Fibroblast of skin of scalp (primary cell): ENCODE measurements around the gene MTMR1. TPM values are rescaled to one million over a fixed set of nuclear protein-coding genes. Genes with fewer than 3 reads are reported as not detected.

Experiments used
- DNase-seq: peaks from one replicate; pipeline ENCODE4 v3.0.0-alpha.2; 2013
- polyA plus RNA-seq, 2 experiments: library from polyadenylated mRNA; unstranded; fragments of 120-200 nt; gene quantifications; one replicate each; pipeline ENCODE4 v1.2.1, GENCODE V29; 2013; ENCODE audit not compliant: insufficient read length in 2 of 2

MTMR1 gene
- polyA plus RNA-seq (2013, experiment 1 of 2; ENCODE audit: insufficient read length): 12.8 TPM
- polyA plus RNA-seq (2013, experiment 2 of 2; ENCODE audit: insufficient read length): 12.5 TPM

DNA sequence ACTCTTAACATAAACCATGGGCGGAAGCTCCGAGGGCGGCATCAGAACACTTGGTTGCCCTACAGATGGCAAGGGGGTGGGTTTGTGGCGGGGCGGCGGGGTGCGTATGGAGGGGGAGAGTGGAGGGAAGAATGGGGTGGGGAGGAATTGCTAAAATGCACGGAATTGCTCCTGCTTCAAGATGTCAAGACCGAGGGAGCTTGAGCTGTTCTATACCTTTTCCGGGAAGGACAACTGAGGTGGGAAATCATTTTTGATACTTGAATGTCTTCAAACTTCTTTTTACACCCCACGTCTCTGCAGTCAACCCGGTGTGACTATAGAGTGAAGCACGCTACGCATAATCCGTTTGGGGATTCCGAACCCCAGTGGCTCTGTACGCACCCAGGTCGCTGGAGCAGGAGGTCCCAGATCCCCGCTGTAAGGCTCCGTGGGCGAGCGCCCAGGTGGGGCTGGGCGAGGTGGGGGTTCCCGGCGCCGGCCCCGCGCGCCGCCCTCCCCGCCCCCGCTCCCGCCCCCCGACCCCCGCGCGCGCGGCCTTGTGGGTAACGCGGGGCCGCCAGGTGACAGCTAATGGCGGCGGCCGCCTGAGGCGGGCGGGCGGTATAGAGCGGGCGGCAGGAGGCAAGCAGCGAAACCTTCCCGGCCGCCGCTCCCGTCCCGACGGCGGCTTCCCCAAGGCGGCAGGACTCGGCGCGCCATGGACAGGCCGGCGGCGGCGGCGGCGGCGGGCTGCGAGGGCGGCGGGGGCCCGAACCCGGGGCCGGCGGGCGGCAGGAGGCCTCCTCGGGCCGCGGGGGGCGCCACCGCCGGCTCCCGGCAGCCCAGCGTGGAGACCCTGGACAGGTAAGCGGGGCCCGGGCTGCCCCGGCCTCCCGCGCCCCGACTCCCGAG is at the start of gene MTMR1:
Gene MTMR1 (plus strand): TSS at position 566 of the 894 bp plus-strand sequence. CDS start 135 bp downstream, at position 701.
- peak; percentile 14 for DNase-seq

DNA sequence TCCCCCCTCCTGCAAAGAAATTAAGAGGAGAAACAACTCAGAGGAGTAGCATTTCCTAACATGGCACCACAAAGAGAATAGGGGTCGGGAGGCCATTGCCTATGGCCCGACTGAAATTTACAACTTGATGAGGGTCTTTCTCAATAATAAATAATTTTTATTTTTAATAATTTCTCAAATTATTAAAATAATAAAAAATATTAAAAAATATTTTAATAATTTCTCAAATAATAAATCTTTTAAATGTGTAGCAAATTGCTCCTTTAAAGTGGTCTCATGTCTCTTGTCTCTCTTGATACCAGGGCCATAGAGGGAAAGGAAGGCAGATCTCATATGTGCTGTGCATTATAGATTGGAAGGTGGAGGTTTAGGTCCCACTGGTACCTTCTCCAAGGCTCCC is 49.2 kb upstream of the MTMR1 start:
- no peak for DNase-seq

DNA sequence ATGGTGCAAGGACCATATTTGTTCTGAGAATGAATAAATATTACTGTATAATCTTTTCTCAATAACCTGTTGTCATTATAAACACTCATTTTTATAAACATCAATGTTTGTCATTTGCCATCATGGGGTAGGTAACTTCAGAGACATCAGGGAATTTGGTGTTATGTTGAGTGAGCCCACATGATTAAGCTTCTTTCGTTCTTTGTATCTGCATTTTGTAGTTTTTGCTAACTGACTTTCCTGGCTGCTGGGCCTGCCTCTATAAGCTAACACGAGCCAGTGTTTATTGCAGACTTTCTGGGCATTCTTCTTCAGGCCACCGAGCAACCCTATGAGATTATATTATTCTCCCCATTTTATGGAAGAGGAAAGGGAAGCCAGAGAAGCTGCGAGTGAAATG is 48.8 kb upstream of the MTMR1 start:
- DNase-seq: no peak

DNA sequence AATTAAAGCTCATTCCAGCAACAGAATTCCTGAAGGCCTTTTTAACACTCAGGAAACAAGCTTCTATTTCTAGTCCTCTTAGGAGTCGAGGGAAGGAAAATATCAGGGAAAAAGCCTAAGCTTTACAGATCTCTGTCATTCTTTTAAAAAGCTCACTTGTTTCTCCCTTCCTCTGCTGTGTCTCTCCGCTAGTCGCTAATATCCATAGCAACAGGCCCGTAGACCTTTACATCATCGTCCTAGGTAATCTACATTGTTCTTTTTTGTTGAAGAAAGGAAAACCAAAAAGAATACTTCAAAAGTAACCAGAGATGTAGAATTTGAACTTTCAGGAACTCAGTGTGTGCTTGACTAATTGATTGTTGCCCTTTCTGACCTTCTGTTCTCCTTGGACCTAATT is 45.9 kb upstream of the MTMR1 start:
- no peak for DNase-seq

DNA sequence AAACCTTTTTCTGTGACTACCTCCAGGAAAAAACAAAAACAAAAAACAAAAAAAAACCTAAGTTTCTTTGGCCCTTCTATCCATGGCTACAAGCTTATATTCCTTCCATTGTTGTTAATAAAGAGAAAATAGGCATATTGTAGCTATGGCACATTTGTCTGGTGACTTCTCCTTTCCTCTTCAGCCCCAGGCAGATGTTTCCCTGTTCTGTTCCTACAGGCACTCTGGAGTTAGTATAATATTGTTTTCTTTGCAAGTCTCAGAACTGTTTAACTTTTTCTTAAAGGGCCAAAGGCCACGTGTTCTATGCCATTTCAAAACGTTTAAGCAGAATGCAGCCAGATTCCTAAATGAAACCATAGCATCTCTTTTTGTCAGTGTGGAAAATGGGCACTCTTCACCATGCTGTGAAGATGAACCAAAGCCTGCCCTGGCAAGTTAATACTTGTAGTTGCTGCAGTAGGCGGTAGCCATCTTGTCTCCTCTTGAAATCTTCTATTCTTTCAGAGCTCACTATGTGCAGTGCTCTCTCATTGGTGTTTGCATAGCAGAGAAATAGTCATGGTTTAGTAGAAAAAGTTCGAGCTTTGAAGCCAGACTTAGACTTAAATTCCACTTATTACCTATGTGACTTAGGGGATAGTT is 44.8 kb upstream of the MTMR1 start:
- DNase-seq: no peak

DNA sequence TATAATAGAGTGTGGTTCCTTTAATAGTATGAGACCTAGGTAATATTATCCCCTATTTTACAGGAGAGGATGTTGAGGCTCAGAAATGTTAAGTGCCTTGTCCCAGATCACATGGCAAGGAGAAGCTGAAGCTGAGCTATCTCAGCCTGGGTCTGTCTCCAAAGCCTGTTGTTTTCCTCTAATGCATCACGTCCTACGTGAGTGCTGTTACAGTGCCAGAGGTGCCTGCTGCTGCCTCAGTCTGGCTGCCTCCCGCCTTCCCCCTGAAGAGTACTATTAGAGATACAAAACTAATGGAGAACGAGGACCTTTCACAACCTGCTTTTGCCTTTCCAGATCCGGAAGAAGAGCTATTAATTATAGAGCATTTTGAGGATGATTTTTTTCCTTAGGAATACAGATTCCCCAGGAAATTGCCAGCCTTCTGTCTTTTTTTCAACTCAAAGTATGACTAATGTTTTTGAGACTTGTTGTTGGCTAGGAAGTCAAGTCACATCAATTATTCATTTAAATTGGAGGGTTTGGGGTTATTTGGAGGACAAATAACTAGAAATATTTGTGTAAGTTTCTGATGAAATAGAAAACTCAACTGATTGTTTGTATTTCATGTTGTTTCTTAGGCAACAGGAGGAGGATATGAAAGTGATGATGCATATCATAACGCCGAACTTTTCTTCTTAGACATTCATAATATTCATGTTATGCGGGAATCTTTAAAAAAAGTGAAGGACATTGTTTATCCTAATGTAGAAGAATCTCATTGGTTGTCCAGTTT is 43.9 kb upstream of the MTMR1 start:
- DNase-seq: peak; percentile 61

DNA sequence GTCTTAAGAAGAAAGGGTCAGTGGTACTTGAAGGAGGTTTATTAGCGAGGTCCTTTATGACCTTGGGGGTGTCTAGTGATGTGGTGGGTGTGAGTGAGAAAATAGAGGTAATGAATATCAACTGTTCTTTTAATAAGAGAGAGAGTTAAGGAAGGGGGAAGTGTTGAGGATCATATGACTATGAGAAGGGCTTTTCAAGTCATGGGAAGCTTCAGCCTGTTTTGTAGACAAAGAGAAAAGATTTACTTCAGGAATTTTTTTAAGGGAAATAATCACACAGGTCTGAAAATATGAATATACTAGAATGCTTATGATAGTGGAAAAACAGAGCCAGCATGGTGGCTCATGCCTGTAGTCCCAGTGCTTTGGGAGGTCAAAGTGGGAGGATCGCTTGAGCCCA is 41.3 kb upstream of the MTMR1 start:
- DNase-seq: no peak

DNA sequence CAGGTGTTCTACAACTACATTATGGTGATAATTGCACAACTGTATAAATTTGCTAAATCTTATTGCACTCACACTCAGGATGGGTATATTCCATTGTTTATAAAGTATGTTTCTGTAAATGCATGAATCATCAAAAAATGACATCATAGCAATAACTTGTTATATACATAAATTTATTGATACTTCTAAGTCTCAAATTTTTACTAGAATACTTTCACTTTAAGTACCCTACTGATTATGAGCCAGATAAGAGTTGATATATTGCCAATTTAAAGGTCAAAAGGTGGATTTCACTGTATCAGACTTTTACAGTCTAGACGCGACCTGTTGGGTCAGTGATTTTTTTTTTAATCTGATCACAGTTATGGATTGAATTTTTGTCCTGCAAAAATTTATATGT is 37.4 kb upstream of the MTMR1 start:
- no peak for DNase-seq

DNA sequence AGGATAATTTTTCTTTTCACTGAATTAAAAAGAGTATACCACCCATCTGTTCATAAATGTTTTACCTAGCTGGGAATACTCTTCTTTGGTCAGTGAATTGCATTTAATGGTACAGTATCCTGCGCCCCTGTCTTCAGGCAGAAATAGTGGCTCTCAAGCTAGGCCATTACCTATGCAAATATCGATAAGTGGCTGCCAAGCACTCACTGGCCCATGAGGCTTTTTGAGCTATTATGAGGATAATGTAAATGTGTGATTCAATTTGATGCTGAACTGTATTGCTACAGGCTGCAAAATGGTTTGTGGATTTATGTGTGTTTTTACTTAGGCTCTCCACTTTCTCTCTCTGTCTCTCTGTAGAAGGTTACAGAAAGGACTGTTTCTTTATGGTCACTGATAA is 30.1 kb upstream of the MTMR1 start:
- no peak for DNase-seq

DNA sequence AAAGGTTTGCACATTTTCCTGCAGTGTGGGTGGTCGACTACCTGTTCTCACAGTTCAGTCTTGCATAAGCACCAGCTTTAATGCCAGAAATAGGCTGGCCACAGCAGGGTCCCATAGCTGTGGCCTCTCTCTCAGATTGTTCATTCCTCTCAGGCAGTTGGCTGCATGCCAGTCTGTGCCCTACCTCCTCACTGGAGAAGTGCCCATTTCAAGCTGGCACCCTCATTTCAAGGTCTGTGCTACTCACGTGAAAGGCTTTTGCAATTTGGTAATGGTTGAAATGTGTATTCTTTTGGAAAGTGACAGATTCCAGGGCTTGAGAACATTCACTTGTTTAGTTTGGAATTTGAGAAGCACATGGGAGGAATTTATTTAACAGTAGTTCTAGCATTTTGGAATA is 28.9 kb upstream of the MTMR1 start:
- peak; percentile 53 for DNase-seq

DNA sequence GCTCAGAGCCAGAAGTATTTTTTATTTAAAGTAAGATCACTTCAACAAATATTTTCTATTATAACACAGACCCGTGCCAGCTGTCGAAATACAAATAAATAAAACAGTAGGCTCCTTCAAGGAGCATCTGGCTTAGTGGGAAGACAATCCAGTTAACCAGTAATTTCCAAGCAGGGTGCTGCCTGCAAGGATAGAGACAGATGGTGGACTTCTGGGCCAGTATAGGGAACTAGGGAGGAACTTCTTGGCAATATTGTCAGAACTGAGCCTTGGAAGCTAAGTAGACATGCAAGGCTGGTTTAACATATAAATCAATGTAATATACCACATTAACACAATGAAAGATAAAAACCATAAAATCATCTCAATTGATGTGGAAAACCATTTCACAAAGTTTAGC is 17.0 kb upstream of the MTMR1 start:
- no peak for DNase-seq

DNA sequence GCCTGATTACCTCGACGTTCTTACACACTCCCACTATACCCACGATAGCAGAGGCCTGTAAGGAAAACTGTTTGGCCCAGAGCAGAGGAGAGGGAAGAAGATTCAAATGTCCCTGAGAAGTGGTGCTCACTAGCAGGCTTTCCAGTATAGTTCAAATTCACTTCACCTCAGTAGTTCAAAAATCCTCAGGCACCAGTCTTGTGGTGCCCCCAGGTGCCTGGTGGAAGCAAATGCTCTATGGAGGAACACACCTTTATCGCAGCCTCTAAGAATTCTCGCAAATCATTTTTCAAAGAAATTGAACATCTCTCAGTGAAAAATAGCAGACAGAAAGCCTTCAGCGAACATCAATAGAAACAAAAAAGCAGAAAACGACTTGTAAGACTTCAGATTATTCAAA is 12.2 kb upstream of the MTMR1 start:
- no peak for DNase-seq

DNA sequence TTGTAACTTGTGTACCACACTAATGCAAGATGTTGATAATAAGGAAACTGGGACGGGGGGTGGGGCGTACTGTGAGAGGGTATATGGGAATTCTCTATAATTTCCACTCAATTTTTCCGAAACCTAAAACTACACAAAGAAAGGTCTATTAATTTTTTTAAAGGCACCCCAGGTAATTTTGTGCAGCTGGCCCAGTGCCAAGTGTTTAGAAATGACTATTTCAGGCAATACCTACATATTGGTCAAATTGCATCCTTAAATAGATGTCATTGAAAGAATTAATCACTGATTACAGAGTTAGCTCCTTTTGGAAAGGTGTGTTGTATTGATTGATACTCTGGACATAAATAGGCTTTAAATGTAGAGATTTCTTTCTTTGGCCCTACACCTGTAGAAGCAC is 10.1 kb upstream of the MTMR1 start:
- no peak for DNase-seq

DNA sequence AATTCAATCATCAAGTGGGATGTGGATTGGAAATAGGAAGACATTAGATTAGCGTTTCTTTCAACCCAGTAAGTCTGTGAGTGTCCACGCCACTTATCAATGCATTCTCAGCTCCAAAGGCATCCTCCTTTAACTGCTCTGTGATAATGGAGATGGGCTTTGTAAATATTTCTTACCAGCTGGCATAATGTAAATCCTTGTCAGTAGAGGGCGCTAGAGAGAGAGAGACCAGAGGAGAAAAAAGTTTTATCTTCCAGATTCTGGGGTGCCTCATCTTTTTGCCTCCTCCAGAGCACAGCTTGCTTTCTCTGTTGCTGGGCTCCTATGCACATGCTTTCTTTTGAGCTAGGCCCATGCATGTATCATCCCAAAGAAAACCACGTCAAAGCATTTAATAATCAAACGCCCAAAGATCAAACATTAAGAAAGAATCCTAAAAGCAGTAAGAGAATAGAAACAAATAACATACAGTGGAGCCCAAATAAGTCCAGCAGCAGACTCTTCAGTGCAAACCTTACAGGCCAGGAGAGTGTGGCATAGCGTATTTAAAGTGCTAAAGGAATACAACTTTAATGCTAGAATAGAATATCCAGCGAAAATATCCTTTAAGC is 9.6 kb upstream of the MTMR1 start:
- DNase-seq: peak; percentile 35

DNA sequence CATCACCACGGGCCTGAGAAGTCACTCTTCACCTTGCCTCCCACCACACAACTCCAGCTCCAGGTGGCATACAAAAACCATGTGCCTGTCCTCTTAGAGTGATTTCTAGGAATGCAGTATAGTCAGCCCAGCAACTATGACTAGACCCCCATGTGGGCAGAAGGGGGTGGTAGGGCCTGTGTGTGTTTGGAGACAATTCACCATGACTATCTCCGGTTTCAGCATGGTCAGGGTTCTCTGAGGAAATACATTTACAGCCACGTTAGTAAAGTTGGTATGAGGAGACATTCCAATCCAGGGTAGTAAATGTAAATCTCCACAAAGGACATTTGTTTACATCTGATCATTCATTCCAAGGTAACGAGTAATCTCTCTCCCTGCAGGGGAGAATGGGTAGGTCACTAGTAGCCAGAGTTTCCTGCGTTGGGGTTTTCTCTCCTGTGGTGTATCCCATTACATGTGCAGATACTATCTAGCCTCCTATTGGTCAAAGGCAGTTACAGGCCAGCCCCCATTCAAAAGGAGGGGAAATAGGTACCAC is 4.2 kb upstream of the MTMR1 start:
- DNase-seq: peak; percentile 93

DNA sequence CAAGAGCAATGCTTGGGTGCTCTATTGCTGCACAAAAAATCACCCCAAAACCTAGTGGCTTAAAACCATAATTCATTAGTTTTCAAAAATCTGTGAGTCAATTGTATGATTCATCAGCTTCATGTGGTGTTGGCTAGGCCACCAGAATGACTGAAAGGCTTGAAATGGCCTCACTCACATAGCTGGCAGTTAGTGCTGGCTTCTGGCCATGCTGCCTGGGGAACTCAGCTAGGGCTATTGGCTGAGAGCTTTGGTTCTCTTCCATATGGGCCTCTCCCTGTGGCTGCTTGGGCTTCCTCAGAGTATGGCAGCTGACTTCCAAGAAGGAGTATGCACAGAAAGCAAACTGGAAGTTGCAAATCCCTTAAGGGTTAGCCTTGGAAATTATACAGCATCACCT is 3.1 kb upstream of the MTMR1 start:
- DNase-seq: peak; percentile 96

DNA sequence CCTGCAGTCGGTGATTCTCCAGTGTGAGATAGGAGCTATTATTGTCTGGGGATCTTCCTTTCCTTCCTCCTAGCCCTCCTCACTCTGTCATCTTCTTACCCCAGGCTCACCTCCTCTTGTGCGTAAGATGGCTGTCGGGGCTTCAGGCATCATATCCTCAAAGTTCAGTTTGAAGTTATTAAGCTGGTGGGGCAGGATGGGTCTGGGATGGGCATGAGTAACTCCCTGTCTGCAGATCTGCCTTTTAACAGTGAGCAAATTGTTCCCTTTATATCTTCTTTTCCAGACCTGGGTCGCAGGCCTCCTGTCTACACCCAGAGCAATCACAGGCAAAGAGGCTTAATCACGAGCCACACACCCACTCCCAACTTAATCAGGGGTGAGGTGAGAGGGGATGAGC is 900 bp upstream of the MTMR1 start:
- no peak for DNase-seq

DNA sequence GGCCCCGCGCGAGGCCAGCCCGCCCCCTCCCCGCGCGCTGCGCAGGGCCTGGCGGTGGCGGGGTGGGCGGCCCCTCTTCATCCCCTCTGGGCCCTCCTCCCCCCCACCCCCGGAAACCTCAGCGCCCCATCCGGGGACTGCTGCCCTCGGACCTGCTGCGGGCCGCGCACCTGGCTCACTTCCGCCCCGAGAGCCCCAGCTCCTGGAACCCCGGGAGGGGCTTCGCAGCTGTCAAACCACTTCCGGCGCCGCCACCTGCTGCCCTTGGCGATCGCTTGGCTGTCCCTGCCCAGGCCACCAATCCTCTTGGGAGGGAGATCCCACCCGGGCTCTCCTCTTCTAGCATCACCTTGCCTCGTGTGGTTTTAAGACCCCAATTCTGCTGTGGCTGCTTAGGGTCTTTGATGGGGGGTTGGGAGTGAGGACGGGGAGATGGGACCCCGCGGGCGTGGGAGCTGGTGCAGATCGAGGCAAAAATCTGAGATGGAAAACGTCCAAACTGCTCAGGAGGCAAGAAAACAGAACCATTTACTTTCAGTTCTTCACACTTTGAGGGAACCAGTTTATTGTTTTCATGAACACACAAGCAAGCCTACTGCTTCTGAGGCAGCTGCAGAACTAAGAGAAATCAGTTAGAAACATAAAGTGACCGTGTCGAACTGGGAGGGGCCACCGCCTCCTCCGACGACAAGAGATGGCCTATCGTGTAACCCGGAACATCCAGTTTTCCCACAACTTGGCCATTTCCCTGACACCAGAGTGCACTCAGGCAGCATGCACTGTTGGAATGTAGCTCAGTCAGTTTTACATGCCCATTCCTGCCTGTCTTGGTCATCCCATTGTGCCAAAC is 754 bp downstream of the MTMR1 start:
- peak; percentile 71 for DNase-seq

DNA sequence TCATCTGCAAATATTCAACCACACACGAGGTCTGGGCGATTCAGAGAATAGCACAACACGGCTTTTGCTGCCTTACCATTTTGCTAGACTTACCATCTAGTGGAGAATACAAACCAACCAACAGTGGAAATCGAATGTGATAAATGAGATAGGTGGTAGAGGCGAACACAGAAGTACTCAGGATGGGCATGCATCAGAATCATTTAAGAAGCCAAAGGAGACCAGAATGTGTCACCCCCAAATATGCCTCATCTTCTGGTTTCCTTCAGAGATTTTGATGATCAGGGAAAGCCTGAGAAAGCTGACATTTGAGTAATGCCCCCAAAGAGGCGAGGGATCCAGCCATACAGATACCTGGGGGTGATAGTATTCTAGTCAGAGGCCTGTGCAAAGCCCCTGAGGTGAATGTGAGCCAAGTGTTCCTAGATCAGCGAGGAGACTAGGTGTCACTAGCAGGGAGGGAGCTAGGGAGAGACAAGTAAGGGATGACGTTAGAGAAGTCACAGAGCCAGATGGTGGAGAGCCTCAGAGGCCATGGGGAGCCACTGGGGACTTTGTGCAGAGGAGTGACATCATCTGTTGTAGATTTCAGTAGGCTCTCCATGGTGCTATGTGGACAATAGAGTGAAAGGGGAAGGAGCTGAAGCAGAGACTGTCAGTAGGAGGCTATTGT is 1.7 kb downstream of the MTMR1 start:
- DNase-seq: peak; percentile 11

DNA sequence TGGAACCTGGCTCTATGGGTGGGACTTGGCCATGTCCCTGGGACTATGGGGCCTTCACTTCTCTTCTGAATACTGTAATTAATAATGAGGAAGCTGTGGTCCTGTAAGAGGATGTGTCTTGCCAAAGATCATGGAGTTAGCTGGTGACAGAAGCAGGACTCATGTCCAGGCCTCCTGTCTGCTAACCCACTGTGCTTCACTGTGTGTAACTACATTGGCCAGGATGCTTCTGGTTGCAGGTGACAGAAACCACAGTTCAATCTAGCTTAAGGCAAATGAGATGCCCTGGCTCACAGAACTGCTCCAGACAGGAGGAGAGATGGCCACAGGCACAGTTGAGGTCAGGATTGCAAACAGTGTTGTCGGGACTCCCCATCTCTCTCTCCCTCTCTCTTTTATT is 3.1 kb downstream of the MTMR1 start:
- DNase-seq: no peak

DNA sequence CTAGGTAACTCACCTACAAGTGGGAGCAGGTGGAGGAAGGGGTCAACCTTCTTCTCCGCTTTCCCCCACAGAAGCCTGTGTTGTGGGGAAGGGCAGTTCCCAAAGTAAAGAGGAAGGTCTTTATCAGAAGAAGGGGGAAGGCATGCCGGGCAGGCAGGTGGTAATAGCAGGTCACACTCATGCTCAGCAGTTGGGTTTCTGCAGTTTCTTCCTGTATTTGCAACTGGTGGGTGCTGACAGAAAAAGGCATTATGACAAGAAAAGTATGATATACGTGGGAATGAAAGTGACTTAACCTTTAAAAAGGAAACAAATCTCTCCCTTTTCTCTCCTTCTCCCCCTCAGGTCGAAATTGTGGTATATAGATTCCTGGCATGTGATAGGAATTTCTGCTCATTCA is 3.7 kb downstream of the MTMR1 start:
- DNase-seq: no peak
